Measurements from ENCODE around the gene IP6K2. TPM values are rescaled to one million over a fixed set of nuclear protein-coding genes. Genes with fewer than 3 reads are reported as not detected.

IP6K2 gene
- total and polyA plus RNA-seq, 2 experiments from 2014 or later, result 97.0 to 97.4 TPM

DNA sequence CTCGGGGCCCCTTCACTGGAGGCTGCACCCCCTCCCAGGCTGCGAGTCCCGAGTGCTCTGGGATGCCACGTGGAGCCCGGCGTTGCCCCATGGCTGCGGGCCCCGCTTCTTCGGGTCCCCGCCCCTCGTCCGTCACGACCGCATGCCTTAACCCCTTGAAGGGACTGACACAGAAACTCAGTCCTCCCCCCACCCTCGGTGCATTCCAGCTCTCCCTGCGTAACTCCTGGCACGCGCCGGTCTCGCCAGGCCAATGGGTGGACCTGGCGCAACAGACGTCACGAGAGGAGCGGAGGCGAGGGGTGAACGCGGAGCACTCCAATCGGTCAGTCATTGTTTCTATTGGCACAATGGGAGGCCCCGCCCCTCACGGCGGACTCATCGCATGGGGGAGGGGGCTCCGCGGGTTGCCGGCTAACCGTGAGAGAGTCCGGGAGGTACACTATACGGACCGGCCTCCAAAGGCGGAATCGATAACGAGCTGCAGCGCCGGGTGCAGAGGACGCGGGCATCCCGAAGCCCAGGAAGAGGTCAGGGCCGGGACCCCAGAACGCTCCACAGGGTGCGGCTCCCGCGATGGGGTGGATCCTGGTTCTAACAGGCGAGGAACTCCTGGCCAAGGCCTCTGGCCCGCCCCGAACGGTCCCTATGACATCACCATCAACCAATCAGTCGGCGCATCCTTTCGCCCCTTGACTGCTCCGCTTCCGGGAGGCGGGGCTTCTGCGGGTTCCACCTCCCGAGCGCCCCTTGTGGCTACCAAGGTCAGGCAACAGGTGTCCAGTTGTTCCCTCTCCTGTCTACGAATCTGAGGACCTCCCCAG, 53.3 kb downstream of the IP6K2 start (continued):
- TF ChIP-seq ZNF462 (CRISPR knock-in tag; IDR thresholded peaks at IDR 0.05) (no peak), ZNF114 (CRISPR knock-in tag; IDR thresholded peaks at IDR 0.05) (no peak)

- H3K9me2 ChIP-seq (ENCODE audit: insufficient read depth), result no peaks in the 10 kb centered on the region
- H3K27ac ChIP-seq (ENCODE audit: low read depth), result peak within 1 kb of the TSS; percentile 100
- H2AFZ ChIP-seq, result no peak within 1 kb of the TSS
- peaks cover 9% of the 10 kb centered on the region for H4K20me1 ChIP-seq (replicated peaks; ENCODE audit: insufficient read depth)
- ATAC-seq, result peak; percentile 43
- peaks cover 4% of the 10 kb centered on the region; the same call in 2 of the 3 replicates for H3K9me3 Mint-ChIP-seq
- no peaks in the 10 kb centered on the region for H3K36me3 ChIP-seq (ENCODE audit: insufficient read depth)
- peak within 1 kb of the TSS; percentile 95 for H3K4me2 ChIP-seq
- no peaks in the 10 kb centered on the region; the same call in 1 of the 2 replicates for H3K4me1 ChIP-seq (ENCODE audit: insufficient read depth)
- H3K36me3 Mint-ChIP-seq (ENCODE audit: low read depth), result peaks cover 45% of the 10 kb centered on the region
- no peaks in the 10 kb centered on the region for H3K79me2 ChIP-seq (replicated peaks; ENCODE audit: insufficient read depth)
- peak; percentile 95 for DNase-seq (ENCODE audit: low spot score)
- H3K27me3 Mint-ChIP-seq (ENCODE audit: insufficient read depth, low read depth, poor library complexity), result peaks cover 25% of the 10 kb centered on the region
- peaks cover 15% of the 10 kb centered on the region for H3K4me1 Mint-ChIP-seq
- H3F3A ChIP-seq (replicated peaks; ENCODE audit: low read depth), result peaks cover 29% of the 10 kb centered on the region
- H3K27me3 ChIP-seq (ENCODE audit: insufficient read depth), result no peaks in the 10 kb centered on the region
- peak within 1 kb of the TSS; percentile 100 for H3K27ac Mint-ChIP-seq
- peak within 1 kb of the TSS; percentile 92 for H3K4me3 Mint-ChIP-seq
- peak within 1 kb of the TSS; percentile 73 for H3K4me3 ChIP-seq
- no peak for TF ChIP-seq ZNF331 (CRISPR knock-in tag; IDR thresholded peaks at IDR 0.05; ENCODE audit: low read depth)
- TF ChIP-seq ZNF114 (CRISPR knock-in tag; IDR thresholded peaks at IDR 0.05), result no peak
- no peak for TF ChIP-seq CREB1 (CRISPR knock-in tag; IDR thresholded peaks at IDR 0.05; ENCODE audit: low read depth)
- TF ChIP-seq CTCF (conservative IDR thresholded peaks at IDR 0.05; ENCODE audit: low read depth in 2 of 2), result no peak
- TF ChIP-seq NANOG (IDR thresholded peaks at IDR 0.05; ENCODE audit: borderline replicate concordance), result no peak
- TF ChIP-seq, protein P1, sequence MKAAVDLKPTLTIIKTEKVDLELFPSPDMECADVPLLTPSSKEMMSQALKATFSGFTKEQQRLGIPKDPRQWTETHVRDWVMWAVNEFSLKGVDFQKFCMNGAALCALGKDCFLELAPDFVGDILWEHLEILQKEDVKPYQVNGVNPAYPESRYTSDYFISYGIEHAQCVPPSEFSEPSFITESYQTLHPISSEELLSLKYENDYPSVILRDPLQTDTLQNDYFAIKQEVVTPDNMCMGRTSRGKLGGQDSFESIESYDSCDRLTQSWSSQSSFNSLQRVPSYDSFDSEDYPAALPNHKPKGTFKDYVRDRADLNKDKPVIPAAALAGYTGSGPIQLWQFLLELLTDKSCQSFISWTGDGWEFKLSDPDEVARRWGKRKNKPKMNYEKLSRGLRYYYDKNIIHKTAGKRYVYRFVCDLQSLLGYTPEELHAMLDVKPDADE (IDR thresholded peaks at IDR 0.05), result peak; percentile 14; the same call in 1 of the 2 replicates
- peak; percentile 72 for TF ChIP-seq POLR2AphosphoS5 (IDR thresholded peaks at IDR 0.05; ENCODE audit: low read depth)
- no peak for TF ChIP-seq STAT1 (IDR thresholded peaks at IDR 0.05; ENCODE audit: unreplicated experiment)
- no peak for TF ChIP-seq EZH2phosphoT487 (IDR thresholded peaks at IDR 0.05; ENCODE audit: unreplicated experiment)
- no peak for TF ChIP-seq JUNB (IDR thresholded peaks at IDR 0.05; ENCODE audit: unreplicated experiment)
These were observed 54.1 kb downstream of the IP6K2 start, which contains the start of gene CELSR3 for GRCh38 chr3:48662753-48663488. Gene CELSR3, minus strand, starts transcription at chr3:48662886. Its CDS starts 252 bp downstream, at chr3:48662634.

Data from GM23338 (cell line).